GM15510 (cell line): ENCODE results near the gene ZNF281.

Experiments
- POLR2A ChIP-seq: IDR thresholded peaks from 3 replicates; pipeline ENCODE4 v1.6.1; 2011; ENCODE audit warnings: borderline replicate concordance; ENCODE audit not compliant: insufficient read length; ENCODE audit errors: extremely low read depth

Gene ZNF281

DNA sequence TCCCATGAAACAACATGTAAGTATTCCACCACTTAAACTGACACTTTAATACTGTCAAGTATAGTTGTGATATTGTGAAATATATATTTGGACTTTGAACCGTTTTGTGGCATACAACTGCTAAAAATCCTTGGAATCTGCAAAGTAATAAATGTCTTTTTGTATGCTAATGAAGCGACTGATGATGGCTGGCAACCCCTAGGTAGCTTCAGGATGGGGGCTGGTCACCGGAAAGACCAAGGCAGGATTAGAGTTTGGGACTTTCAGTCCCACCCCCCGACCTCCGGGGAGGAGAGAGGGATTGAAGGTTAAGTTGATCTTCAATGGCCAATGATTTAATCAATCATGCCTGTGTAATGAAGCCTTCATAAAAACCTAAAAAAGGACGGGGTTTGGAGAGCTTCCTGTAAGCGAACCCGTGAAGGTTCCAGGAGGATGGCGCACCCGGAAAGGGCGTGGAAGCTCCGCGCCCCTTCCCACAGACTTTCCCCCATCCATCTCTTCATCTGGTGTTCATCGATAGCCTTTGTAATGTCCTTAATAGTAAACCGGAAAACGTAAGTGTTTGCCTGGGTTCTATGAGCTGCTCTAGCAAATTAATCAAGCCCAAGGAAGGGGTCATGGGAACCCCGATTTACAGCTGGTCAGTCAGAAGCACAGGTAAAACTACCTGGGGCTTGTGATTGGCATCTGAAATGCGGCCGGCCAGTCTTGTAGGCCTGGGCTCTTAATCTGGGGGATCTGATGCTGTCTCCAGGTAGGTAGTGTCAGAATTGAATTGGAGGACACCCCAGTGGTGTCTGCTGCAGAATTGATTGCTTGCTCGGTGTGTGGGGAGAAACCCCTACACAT lies 1.8 kb upstream of the ZNF281 start:
- TF ChIP-seq POLR2A: no peak

GRCh38 chr1:200410566-200410878 lies 686 bp upstream of the ZNF281 start:
- TF ChIP-seq POLR2A: no peak

DNA sequence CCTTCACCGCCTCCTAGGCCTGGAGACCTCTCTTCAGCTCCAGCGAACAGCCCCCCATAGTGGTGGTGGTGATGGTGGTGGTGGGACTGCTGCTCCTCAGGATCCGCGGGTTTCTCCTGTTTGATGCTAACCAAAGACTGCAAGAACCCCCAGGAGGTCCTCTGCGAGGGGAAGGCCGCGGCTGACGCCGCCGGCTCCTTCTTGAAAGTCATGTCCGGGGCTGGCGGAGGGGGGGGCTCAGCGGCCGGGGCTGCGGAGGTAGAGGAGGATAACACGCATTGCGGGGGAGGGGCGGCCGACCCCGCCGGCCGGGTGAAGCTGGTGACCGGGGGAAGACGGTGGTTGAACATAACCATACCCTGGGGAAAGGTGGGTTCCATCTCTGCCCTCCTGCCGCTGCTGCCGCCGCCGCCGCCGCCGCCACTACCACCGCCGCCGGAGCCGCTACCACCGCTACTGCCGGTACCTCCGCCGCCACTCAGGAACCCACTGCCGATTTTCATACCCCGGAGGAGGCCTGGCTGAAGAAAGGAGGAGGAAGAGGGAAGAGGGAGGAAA lies 554 bp downstream of the ZNF281 start:
- no peak for TF ChIP-seq POLR2A

GRCh38 chr1:200406161-200406797 lies 3.6 kb downstream of the ZNF281 start:
- no peak for TF ChIP-seq POLR2A

GRCh38 chr1:200405264-200405663 lies 4.6 kb downstream of the ZNF281 start:
- TF ChIP-seq POLR2A: no peak

GRCh38 chr1:200401708-200402107 lies 8.1 kb downstream of the ZNF281 start:
- TF ChIP-seq POLR2A: no peak

- no peak for TF ChIP-seq POLR2A
These were observed 8.6 kb downstream of the ZNF281 start for GRCh38 chr1:200401263-200401662.

- TF ChIP-seq POLR2A: no peak
These were observed 9.3 kb downstream of the ZNF281 start for GRCh38 chr1:200400556-200400955.

- TF ChIP-seq POLR2A: no peak
These were observed 10.0 kb downstream of the ZNF281 start for GRCh38 chr1:200399860-200400259.

- TF ChIP-seq POLR2A: no peak
These were observed 11.5 kb downstream of the ZNF281 start for GRCh38 chr1:200398373-200398772.

DNA sequence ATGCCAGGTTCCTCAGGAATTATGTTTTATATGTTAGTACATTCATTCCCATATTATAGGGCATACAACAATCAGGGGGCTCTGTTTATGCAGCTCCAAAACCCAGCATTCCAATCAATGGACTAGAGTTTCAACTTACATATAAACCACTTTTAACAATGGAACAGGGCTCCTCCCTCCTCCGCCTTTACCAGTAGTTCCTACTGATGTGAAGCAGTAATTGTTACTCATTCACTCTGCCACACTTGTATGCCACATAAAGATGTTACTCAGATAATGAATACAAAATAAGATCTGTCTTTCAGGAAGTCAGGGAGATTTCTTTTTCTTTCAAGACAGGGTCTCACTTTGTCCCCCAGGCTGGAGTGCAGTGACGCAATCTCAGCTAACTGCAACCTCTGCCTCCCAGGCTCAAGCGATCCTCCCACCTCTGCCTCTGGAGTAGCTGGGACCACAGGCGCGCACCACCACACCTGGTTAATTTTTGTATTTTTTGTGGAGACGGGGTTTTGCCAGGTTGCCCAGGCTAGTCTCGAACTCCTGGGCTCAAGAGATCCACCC lies 17.1 kb downstream of the ZNF281 start:
- TF ChIP-seq POLR2A: no peak

DNA sequence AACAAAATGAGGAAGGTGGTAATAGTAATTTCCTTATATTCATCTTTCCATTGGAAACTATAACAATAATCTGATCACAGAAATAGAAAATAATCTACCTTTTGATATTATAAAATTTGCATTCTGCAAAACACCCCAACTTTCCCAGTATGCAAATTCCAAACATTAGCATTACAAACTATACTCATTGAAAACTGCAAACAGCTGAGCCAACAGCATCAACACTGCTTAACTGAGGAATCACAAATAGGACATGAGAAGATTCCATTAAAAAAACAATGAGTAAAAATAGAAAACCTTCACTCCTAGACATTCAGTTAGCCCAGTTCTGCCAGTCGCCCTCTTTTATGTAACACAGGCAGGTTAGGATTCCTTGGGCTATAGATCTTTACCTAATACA lies 18.1 kb downstream of the ZNF281 start:
- no peak for TF ChIP-seq POLR2A

DNA sequence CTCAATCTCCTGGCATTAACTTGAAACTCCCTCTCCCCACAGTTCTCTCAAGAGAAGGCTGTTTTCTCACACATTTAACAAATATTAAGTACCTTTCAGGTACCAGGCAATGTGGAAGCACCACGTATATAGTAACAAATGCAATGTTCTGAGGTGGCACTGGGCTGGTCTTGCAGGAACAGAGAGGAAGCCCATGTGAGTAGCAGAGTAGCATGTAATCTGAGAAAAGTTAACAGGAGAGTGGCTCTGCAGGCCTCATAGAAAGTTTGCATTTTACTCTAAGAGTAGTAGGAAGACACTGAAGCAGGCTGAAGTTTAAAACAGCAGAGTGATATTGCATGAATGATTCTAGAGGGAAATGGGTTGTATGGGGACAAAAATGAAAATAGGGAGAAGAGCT lies 21.0 kb downstream of the ZNF281 start:
- TF ChIP-seq POLR2A: no peak

DNA sequence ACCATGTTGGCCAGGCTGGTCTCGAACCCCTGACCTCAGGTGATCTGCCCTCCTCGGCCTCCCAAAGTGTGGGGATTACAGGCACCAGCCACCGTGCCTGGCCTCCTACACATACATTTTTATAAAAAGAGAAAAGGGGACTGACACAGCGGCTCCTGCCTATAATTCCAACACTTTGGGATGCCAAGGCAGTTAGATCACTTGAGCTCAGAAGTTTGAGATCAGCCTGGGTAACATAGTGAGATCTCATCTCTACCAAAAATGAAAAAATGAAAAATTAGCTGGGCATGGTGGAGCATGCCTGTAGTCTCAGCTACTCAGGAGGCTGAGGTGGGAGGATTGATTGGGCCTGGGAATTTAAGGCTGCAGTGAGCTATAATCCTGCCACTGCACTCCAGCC lies 23.4 kb downstream of the ZNF281 start:
- TF ChIP-seq POLR2A: no peak

DNA sequence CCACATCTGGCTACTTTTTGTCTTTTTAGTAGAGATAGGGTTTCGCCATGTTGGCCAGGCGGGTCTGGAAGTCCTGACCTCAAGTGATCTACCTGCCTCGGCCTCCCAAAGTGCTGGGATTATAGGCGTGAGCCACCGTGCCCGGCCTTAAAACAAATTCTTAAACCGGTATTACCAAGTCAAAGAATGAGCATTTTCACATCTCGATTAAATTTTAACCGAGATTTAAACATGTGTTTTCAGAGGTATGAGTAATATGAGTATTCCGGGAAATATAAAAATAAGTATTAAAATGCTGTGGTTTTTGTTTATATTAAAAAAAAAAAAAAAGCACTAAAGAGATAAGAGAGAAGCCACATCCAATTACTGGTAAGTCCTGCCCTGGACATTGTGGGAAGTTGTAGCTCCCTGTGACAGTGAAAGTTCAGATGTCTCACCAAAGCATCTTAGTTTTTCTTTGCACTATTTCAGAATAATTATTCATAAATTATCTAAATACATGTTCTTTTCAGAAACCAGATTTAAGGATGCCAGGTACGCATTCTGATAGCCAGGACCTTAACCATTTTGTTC lies 24.9 kb downstream of the ZNF281 start:
- TF ChIP-seq POLR2A: no peak
